PFSK-1 (cell line): ENCODE data around the gene TEX11.

Experiments used
- FOXP2 ChIP-seq: optimal IDR thresholded peaks from 2 replicates; pipeline ENCODE3; 2011; ENCODE audit warnings: borderline replicate concordance, control low read depth, inconsistent platforms; ENCODE audit not compliant: insufficient read depth; ENCODE audit errors: extremely low read length, extremely low read depth
- POLR2AphosphoS5 ChIP-seq: IDR thresholded peaks from 2 replicates; pipeline ENCODE4 v1.6.1; 2012; ENCODE audit warnings: low read depth, mild to moderate bottlenecking, control low read depth, low read length, moderate library complexity
- REST ChIP-seq, 2 experiments: IDR thresholded peaks; 2 replicates each; pipeline versions ENCODE4 v1.6.1 to v1.8.0; 2011 to 2012; ENCODE audit warnings: low read depth in 2 of 2, low read length in 2 of 2, control low read depth in 1 of 2, inconsistent platforms in 1 of 2, mild to moderate bottlenecking in 1 of 2, moderate library complexity in 1 of 2; ENCODE audit not compliant: insufficient read depth in 1 of 2
- SIN3A ChIP-seq: IDR thresholded peaks from 2 replicates; pipeline ENCODE4 v1.6.1; 2012; ENCODE audit warnings: mild to moderate bottlenecking, low read length, moderate library complexity, borderline replicate concordance; ENCODE audit not compliant: insufficient read depth
- TAF1 ChIP-seq: IDR thresholded peaks from 2 replicates; pipeline ENCODE4 v1.6.1; 2012; ENCODE audit warnings: low read length, control low read depth, borderline replicate concordance; ENCODE audit not compliant: insufficient read depth

GRCh38 chrX:70497026-70497425 lies 411.5 kb downstream of the TEX11 start:
- TF ChIP-seq TAF1 (no peak), FOXP2 (no peak), REST (IDR thresholded peaks at IDR 0.05; ENCODE audit: insufficient read depth in 1 of 2, low read depth in 2 of 2, low read length in 2 of 2) (no peak), POLR2AphosphoS5 (no peak), SIN3A (no peak)
